Measurements from ENCODE around the gene TACC2.

DNA sequence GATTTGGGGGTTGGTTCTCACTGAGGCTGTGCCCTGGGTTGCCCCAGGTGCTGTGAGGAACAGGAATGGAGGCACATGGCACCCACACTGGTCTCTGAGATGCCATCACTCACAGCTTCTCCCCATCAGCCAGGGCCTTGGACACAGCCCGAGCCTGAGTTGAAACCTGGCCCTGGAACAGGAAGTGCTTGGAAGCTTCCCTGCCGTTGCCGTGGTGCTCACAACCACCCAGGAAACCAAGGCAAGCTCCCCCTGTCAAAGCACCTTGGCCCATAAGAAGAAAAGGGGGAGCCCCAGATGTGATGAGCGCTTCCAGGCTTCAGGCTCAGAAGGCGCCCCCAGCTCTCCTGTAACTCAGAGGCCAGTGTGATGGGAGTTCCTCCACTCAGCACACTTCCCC lies 282.1 kb downstream of the TACC2 start, which contains the start of gene BTBD16:
- TF ChIP-seq, protein P1, sequence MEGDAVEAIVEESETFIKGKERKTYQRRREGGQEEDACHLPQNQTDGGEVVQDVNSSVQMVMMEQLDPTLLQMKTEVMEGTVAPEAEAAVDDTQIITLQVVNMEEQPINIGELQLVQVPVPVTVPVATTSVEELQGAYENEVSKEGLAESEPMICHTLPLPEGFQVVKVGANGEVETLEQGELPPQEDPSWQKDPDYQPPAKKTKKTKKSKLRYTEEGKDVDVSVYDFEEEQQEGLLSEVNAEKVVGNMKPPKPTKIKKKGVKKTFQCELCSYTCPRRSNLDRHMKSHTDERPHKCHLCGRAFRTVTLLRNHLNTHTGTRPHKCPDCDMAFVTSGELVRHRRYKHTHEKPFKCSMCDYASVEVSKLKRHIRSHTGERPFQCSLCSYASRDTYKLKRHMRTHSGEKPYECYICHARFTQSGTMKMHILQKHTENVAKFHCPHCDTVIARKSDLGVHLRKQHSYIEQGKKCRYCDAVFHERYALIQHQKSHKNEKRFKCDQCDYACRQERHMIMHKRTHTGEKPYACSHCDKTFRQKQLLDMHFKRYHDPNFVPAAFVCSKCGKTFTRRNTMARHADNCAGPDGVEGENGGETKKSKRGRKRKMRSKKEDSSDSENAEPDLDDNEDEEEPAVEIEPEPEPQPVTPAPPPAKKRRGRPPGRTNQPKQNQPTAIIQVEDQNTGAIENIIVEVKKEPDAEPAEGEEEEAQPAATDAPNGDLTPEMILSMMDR (IDR thresholded peaks at IDR 0.05): no peak
- TF ChIP-seq POLR2A (IDR thresholded peaks at IDR 0.05): no peak
- TF ChIP-seq EP300 (IDR thresholded peaks at IDR 0.05): no peak
